Measurements from ENCODE around the gene SFR1.

DNA sequence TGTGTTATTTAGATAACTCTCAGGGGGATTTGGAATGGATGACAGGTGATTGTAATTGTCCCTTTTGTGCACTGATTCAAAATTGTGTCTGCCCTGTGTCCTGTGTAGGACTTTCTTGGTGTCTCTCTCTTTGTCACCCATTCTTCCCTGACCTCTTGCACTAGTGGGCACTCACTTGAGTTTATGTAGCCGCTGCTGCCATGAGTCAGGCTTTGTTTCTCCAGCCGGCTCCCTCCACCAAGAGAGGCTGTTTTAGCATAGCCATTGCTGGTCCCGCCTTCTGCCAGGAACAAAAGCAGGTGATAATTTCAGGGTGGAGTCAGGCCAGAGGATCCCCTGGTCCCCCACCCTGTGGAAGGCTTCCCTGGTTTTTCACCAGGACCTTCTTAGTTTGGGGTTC is 44.7 kb upstream of the SFR1 start:
- TF ChIP-seq, protein P1, sequence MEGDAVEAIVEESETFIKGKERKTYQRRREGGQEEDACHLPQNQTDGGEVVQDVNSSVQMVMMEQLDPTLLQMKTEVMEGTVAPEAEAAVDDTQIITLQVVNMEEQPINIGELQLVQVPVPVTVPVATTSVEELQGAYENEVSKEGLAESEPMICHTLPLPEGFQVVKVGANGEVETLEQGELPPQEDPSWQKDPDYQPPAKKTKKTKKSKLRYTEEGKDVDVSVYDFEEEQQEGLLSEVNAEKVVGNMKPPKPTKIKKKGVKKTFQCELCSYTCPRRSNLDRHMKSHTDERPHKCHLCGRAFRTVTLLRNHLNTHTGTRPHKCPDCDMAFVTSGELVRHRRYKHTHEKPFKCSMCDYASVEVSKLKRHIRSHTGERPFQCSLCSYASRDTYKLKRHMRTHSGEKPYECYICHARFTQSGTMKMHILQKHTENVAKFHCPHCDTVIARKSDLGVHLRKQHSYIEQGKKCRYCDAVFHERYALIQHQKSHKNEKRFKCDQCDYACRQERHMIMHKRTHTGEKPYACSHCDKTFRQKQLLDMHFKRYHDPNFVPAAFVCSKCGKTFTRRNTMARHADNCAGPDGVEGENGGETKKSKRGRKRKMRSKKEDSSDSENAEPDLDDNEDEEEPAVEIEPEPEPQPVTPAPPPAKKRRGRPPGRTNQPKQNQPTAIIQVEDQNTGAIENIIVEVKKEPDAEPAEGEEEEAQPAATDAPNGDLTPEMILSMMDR (IDR thresholded peaks at IDR 0.05; ENCODE audit: low read depth, low read length) = no peak
- no peak for TF ChIP-seq EZH2phosphoT487 (IDR thresholded peaks at IDR 0.05; ENCODE audit: low read depth)
